ENCODE data around the gene ATRN.
"Not testable (repeated sequence)": the region's sequence is repeated elsewhere in the genome, so short reads cannot be mapped to it uniquely, and the experiment has no call there.

ATRN gene

DNA sequence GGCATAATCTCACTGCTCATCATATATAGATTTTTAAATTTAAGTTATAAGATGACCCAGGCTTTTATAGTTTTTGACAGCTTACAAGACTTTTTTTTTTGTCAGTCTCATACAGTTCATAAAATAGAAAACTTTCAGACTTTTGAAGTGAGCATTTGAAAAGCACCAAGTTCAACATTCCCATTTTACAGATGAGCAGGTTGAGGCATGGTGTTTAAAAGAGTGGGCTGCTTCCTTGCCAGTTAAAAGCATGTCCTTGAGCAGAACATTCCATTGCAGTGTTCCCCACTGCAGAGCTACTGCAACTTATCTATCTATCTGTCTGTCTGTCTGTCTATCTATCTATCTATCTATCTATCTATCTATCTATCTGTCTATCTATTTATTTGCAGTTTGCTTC lies 105.5 kb downstream of the ATRN start:
- no peak for DNase-seq

DNA sequence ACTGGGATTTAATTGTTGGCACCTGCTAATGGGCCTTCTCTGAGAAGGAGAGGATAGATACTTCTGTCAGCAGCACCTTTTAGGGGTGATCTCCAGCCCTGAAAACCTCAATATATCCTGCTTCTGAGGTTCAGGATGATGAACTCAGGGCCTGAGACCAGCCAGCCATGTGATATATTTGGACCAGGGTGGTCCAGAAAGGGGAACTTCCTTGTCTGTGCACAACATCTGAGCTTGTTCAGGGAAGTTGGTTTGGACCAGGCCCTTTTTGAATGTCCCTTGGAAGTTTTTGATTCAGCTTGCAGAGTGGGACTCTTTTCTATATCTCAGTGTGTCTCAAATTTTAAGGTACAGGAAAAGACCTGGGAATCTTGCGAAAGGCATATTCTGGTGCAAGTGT lies 106.5 kb downstream of the ATRN start:
- no peak for DNase-seq

GRCh38 chr20:3580412-3580811 lies 109.6 kb downstream of the ATRN start:
- DNase-seq = no peak

DNA sequence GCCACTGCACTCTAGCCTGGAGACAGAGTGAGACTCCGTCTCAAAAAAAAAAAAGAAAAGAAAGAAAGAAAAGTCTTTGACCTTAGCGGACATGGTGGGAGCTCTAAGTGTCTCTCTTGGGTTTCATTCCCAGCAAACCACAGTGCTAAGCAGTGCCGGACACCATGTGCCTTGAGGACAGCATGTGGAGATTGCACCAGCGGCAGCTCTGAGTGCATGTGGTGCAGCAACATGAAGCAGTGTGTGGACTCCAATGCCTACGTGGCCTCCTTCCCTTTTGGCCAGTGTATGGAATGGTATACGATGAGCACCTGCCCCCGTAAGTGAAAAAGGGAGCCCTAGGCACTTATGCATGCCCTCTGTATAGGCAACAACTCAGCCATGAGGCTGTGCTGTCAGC lies 112.9 kb downstream of the ATRN start:
- no peak for DNase-seq

GRCh38 chr20:3586093-3586492 lies 115.3 kb downstream of the ATRN start:
- no peak for DNase-seq

DNA sequence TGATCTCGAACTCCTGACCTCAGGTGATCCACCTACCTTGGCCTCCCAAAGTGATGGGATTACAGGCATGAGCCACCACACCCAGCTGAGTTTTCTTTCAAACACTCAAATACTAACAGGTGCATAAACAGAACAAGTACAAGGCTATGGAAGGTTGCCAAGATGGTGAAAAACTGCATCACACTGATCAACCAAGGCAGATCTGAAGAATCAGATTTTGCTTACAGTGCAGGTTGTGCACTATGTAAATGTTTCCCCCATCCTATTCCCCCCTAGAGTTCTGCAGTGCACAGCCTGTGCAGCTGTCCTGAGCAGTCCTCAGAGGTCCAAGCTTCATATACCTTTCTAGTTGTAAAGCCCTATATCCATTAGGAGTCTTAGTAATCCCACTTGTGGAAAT lies 119.3 kb downstream of the ATRN start:
- DNase-seq = no peak

DNA sequence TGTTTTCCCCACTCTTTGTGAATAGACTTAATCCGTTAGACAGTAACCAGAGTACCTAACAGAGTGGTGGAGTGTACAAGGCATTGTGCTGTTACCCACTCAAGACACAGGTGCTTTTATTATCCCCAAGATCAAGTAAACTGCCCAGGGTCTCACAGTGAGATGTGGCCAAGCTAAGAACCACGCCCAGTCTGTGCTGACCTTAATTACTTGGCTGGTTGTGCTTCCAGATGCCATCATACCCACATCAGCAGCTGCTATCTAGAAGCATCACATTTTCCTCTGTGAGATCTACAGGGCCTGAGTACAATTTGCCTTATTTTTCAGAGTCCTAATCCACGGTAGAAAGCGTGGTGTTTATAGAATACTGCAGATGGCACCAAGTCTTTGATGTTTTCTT lies 122.1 kb downstream of the ATRN start:
- DNase-seq = no peak

DNA sequence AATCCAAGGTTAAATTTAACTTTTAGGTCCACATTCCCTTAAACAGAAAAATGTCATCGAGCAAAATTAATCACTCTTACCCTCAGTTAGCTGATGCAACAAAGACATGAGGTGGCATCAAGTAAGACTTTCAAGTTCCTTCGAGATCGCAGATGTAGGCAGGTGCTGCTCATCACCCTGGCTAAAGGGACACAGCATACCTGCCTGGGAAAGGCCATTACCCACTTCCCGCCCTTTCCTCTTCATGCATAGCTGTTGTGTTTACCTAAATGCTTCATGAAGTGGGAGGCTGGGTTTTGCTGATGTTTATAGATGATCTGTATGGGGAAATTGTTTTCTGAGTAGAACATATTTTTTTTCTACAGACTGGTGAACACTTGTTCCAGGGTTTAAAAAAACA lies 124.7 kb downstream of the ATRN start:
- no peak for DNase-seq

DNA sequence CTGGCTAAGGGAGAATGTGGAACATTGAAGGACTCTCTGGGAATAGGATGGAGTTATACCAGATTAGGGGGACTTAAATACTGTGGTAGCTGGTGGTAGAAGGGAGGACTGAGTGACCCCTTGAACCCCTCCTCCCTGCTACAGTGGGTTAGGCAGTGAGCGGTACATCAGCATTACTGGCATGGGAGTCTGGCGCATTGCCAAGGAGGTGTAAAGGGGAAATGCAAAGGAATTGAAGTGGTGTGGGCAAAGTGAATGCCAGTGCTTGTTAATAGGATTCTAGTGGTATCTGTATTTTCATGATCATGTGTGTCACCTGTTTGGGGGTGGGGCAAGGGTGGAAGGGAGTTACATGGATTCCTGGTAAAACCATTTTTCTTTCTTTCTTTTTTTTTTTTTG lies 132.3 kb downstream of the ATRN start:
- no peak for DNase-seq

DNA sequence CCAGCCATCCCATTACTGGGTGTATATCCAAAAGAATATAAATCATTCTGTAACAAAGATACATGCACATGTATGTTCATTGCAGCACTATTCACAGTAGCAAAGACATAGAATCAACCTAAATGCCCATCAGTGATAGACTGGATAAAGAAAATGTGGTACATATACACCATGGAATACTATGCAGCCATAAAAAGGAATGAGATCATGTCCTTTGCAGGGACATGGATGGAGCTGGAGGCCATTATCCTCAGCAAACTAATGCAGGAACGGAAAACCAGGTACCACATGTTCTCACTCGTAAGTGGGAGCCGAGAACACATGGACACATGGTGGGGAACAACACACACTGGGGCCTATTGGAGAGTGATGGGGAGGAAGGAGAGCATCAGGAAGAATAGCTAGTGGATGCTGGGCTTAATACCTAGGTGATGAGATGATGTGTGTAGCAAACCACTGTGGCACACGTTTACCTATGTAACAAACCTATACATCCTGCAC lies 134.6 kb downstream of the ATRN start:
- not testable (repeated sequence) for DNase-seq

DNA sequence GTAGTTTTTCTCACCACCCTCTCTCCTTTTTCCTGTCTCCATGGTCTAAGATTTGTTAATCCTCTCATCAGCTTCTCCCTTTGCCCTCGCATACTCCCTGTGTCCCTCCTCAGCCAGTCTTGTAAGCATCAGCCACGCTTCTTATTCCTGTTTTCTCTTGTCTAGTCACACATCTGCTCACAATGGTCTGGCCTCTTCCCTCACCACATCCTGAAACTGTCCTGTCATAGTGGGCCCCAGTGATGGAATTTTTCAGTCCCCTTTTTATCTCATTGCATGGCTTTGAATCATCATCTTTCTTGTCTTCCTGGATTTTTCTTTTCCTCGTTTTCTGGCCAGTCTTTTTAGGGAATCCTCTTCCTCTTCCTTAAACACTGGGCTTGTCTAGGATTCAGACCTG lies 135.2 kb downstream of the ATRN start:
- DNase-seq = no peak

DNA sequence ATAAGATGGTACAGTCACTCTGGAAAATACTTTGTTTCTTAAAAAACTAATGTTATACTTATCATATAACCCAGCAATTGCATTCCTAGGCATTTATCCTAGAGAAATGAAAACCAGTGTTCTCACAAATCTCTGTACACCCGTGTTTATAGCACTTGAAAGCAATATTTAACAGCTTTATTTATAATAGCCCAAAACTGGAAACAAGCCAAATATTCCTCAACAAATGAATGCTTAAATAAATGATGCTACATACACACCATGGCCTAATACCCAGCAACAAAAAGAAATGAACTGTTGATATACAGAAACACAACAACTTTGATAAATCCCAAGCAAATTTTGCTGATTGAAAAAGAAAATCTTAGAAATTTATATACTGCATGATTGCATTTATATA lies 141.1 kb downstream of the ATRN start:
- no peak for DNase-seq

- DNase-seq = no peak
Observed at GRCh38 chr20:3612795-3613572, 142.2 kb downstream of the ATRN start.

- no peak for DNase-seq
Observed at GRCh38 chr20:3613821-3614440, 143.1 kb downstream of the ATRN start.

DNA sequence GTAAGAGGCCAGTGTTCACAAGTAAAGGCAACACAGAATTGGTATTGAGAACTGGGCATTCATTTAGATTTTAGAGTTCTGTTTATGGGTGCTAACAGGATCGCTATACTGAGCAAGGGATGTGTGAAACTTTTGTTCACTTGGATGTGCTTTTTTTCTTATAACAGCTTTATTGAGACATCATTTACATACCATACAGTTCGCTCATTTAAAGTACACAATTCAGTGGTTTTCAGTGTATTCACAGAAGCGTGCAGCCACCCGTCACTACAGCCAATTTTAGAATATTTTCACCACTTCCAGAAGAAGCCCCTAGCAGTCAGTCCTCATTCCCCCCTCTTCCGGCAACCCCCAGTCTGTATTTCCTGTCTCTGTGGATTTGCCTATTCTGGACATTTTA lies 143.6 kb downstream of the ATRN start:
- DNase-seq = no peak

DNA sequence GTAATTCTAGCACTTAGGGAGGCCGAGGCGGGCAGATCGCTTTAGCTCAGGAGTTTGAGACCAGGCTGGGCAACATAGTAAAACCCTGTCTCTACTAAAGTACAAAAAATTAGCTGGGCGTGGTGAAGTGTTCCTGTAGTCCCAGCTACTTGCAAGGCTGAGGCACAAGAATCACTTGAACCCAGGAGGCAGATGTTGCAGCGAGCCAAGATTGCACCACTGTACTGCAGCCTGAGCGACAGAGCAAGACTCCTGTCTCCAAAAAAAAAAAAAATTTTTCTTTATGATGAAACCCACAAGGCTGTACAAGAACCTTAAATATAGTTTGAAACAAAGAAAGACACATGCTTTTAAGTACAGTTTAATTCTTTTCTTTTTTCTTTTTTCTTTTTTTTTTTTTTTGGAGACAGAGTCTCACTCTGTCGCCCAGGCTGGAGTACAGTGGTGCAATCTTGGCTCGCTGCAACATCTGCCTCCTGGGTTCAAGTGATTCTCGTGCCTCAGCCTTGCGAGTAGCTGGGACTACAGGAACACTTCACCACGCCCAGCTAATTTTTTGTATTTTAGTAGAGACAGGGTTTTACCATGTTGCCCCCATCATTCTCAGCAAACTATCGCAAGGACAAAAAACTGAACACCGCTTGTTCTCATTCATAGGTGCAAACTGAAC lies 144.5 kb downstream of the ATRN start:
- DNase-seq = not testable (repeated sequence)

- no peak for DNase-seq
Observed at GRCh38 chr20:3616250-3616649, 145.4 kb downstream of the ATRN start.

- no peak for DNase-seq
Observed at GRCh38 chr20:3621111-3621510, 150.3 kb downstream of the ATRN start.

- no peak for DNase-seq
Observed at GRCh38 chr20:3622406-3622805, 151.6 kb downstream of the ATRN start.

DNA sequence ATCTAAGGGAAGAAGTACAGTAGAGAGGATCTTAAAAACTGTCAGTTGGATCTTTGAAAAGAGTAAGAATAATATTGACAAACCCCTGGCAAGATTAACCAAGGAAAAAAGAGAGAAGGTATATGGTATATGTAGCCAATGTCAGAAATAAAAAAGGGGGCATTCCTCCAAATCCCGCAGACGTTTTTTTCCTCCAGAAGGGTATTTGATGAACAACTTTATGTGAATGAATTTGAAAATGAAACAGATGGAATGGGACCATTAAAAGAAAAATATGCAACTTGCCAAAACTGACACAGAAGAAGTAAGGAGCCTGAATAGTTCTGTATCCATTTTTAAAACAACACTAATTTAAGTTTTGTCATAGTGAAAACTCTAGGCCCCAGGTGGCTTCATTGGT lies 156.7 kb downstream of the ATRN start:
- DNase-seq = no peak

DNA sequence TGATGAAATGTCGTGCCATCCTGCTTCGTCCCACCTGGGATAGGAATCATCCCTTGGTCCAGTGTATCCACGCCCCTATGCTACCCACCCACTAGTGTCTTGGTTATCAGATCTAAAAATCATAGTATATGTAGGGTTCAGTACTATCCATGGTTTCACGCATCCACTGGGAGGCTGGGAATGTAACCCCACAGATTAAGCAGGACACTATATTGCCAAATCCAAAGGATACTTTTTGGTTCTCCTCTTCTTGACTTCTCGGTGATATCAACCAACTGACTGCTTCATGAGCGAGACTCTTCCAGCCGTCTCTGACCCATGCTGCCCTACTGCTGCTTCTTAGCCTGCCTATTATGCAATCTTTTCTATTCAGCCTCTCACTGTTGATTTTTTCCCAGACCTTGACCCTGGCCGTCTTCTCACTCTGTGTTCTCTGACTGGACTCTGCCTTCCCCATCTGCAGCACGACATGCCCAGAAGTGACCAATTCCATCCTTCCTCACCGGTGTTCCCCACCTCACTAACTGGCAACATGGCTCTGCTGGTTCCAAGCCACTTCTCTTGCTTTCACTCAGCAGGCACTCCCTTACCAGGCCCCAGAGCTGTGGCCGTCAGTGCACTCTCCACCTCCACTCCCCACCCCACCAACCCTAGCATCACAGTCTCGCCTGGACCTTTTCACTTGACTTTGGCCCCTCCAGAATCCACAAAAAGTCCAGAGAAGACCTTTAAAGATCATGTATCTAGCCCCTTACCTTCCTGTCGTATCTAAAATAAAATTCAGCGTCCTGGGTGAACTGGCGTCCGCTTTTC lies 157.9 kb downstream of the ATRN start:
- DNase-seq = no peak

- DNase-seq = no peak
Observed at GRCh38 chr20:3629893-3630292, 159.1 kb downstream of the ATRN start.

DNA sequence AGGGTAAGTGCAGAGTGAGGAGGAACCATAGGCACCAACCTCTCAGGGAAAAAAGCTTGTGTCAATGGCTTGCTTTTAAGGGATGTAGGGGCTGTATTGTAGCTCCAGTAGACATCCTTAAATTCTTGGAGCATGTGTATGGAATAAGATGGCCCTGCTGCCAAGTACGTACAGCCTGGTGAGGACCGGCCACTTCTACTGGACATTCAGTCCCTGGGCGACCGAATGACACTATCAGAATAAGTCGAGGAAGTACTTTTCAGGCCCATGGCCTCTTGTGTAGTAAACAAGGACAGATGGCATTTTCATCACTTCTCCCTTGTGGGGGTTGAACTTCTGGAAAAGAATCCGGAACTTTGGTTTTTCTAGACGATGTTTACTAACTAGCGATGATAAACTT lies 159.6 kb downstream of the ATRN start:
- no peak for DNase-seq

Data from NK-92 treated with Interleukin-12 subunit alpha and Interleukin-12 subunit beta, amount 100 ng/mL, for 24 hours (cell line).